OCI-LY7 (cell line): ENCODE results near the gene NINJ1. TPM values are rescaled to one million over a fixed set of nuclear protein-coding genes. Genes with fewer than 3 reads are reported as not detected.

ENCODE experiments used
- BruUV-seq: library from RNA; stranded (reverse); fragments of 400-500 nt; replicated peaks from 2 replicates; lab custom pipeline; 2021; lab: Mats Ljungman, UMichigan
- CTCF ChIA-PET: fragments of 300-600 bp; sonication (Branson Sonifier 250); formaldehyde crosslinking; loops from one replicate; lab custom pipeline; 2022; ENCODE audit warnings: antibody characterized with exemption; ENCODE audit not compliant: unreplicated experiment; lab: Charles Lee
- POLR2A ChIA-PET: fragments of 300-600 bp; sonication (Branson Sonifier 250); formaldehyde crosslinking; loops from one replicate; lab custom pipeline; 2022; ENCODE audit warnings: antibody characterized with exemption; lab: Charles Lee
- DNase-seq: peaks from one replicate; pipeline ENCODE4 v3.0.0-alpha.2; 2015; ENCODE audit warnings: low spot score
- H2AFZ ChIP-seq: fragments of 200-600 bp; sonication (generic), shearing (Covaris generic); 2 replicates; pipeline ENCODE4 v1.6.1; 2014; ENCODE audit warnings: mild to moderate bottlenecking, antibody characterized with exemption, low read length, moderate library complexity
- H3K27ac ChIP-seq: fragments of 200-600 bp; sonication (generic); 2 replicates; pipeline ENCODE4 v1.5.1; 2014; ENCODE audit warnings: mixed run types, low read depth, mild to moderate bottlenecking, moderate library complexity, low read length, inconsistent platforms; ENCODE audit not compliant: poor library complexity, severe bottlenecking
- H3K36me3 ChIP-seq: fragments of 200-600 bp; sonication (generic); 2 replicates; pipeline ENCODE4 v1.6.1; 2014; ENCODE audit warnings: mild to moderate bottlenecking, antibody characterized with exemption, low read length, moderate library complexity, mixed read lengths; ENCODE audit not compliant: insufficient read depth
- H3K4me1 ChIP-seq: fragments of 200-600 bp; sonication (generic); 2 replicates; pipeline ENCODE4 v1.5.1; 2014; ENCODE audit warnings: mild to moderate bottlenecking, low read length; ENCODE audit not compliant: insufficient read depth, poor library complexity, severe bottlenecking
- H3K4me2 ChIP-seq: fragments of 200-600 bp; sonication (generic); 2 replicates; pipeline ENCODE4 v1.6.1; 2014; ENCODE audit warnings: mild to moderate bottlenecking, low read length
- H3K4me3 ChIP-seq: fragments of 200-600 bp; sonication (generic); 2 replicates; pipeline ENCODE4 v1.5.1; 2014; ENCODE audit warnings: mild to moderate bottlenecking, low read depth, low read length; ENCODE audit not compliant: poor library complexity, severe bottlenecking
- H3K79me2 ChIP-seq: fragments of 200-600 bp; sonication (generic); 2 replicates; pipeline ENCODE4 v1.6.1; 2016; ENCODE audit warnings: low read depth, mild to moderate bottlenecking, low read length, moderate library complexity, mixed read lengths; ENCODE audit not compliant: insufficient read depth
- H3K9me2 ChIP-seq: fragments of 200-600 bp; sonication (generic); 2 replicates; pipeline ENCODE4 v1.6.1; 2016; ENCODE audit warnings: mild to moderate bottlenecking, low read length, mixed read lengths; ENCODE audit not compliant: insufficient read depth
- H3K9me3 ChIP-seq: fragments of 200-600 bp; sonication (generic); 2 replicates; pipeline ENCODE4 v1.6.1; 2014; ENCODE audit warnings: mild to moderate bottlenecking, mixed run types, low read length, mixed read lengths
- H4K20me1 ChIP-seq: fragments of 200-600 bp; sonication (generic); 2 replicates; pipeline ENCODE4 v1.6.1; 2014; ENCODE audit warnings: mild to moderate bottlenecking, antibody characterized with exemption, low read length, moderate library complexity, mixed read lengths; ENCODE audit not compliant: insufficient read depth
- CTCF ChIP-seq: fragments of 200-600 bp; sonication (generic); conservative IDR thresholded peaks from 2 replicates; pipeline ENCODE4 v1.5.1; 2014; ENCODE audit warnings: mild to moderate bottlenecking, antibody characterized with exemption, low read length, moderate library complexity, mixed read lengths
- EZH2phosphoT487 ChIP-seq: fragments of 200-600 bp; sonication (generic); IDR thresholded peaks from 2 replicates; pipeline ENCODE4 v1.6.1; 2018; ENCODE audit warnings: low read depth, borderline replicate concordance, mild to moderate bottlenecking, mixed run types, antibody characterized with exemption, low read length, moderate library complexity, mixed read lengths
- intact Hi-C: fragments of 100-400 bp; cut with micrococcal nuclease; formaldehyde crosslinking; loops from one replicate; pipeline ENCODE4 v1.10.0; 2022; ENCODE audit not compliant: unreplicated experiment
- total RNA-seq, 2 experiments: library from RNA; depleted of rRNA in 1 of 2; stranded (reverse); fragments of >200 nt in 1 of 2; shearing (Covaris generic) in 1 of 2; gene quantifications; 2 replicates each; pipeline ENCODE4 v1.2.3, GENCODE V29; 2014 to 2022

NINJ1 gene
- total RNA-seq, 2 experiments from 2014 or later = 13.3 to 18.3 TPM

- TF ChIP-seq CTCF (no peak), EZH2phosphoT487 (no peak)
- no peak for DNase-seq
- H3K9me3 ChIP-seq = no peaks in the 10 kb centered on the region
- intact Hi-C loops = no loop called here
- CTCF ChIA-PET = no interaction called here
- no TSS peak for BruUV-seq
- peak overlapping the region; percentile 82; the same call in 1 of the 2 replicates for H2AFZ ChIP-seq
- H3K27ac ChIP-seq = no peak overlapping the region
- H4K20me1 ChIP-seq = no peaks in the 10 kb centered on the region
- H3K36me3 ChIP-seq = no peaks in the 10 kb centered on the region
- H3K79me2 ChIP-seq = no peaks in the 10 kb centered on the region
- peaks cover 33% of the 10 kb centered on the region for H3K4me1 ChIP-seq
- no peaks in the 10 kb centered on the region for H3K9me2 ChIP-seq
- POLR2A ChIA-PET = interaction anchor here (1.6 kb wide), 1 partner anchor 13 kb away, joined by 3 read pairs; no protein-coding TSS in a partner anchor
- peak overlapping the region; percentile 96 for H3K4me2 ChIP-seq
- peak overlapping the region; percentile 83 for H3K4me3 ChIP-seq
Observed at GRCh38 chr9:93132946-93133680, 938 bp downstream of the NINJ1 start.

GRCh38 chr9:93132287-93132927, 1.6 kb downstream of the NINJ1 start:
- Histone ChIP-seq H3K4me2 (peak overlapping the region; percentile 96; the same call in 1 of the 2 replicates), H3K9me2 (no peaks in the 10 kb centered on the region), H2AFZ (no peak overlapping the region), H3K4me1 (peaks cover 26% of the 10 kb centered on the region), H3K79me2 (no peaks in the 10 kb centered on the region), H4K20me1 (no peaks in the 10 kb centered on the region), H3K9me3 (no peaks in the 10 kb centered on the region), H3K36me3 (no peaks in the 10 kb centered on the region), H3K27ac (no peak overlapping the region), H3K4me3 (no peak overlapping the region)
- intact Hi-C loops = no loop called here
- DNase-seq = no peak
- BruUV-seq = no TSS peak
- TF ChIP-seq CTCF (no peak), EZH2phosphoT487 (no peak)
- ChIA-PET CTCF (no interaction called here), POLR2A (no interaction called here)
